HG02981 (cell line): ENCODE results near the gene NOL9.
"Not testable (repeated sequence)": the region's sequence is repeated elsewhere in the genome, so short reads cannot be mapped to it uniquely, and the experiment has no call there.

ENCODE experiments used
- ATAC-seq: cut with Tn5 transposase; IDR thresholded peaks from one replicate; pipeline ENCODE4 v1.9.1; 2021; ENCODE audit warnings: mild to moderate bottlenecking, moderate library complexity; ENCODE audit not compliant: unreplicated experiment

The NOL9 gene

DNA sequence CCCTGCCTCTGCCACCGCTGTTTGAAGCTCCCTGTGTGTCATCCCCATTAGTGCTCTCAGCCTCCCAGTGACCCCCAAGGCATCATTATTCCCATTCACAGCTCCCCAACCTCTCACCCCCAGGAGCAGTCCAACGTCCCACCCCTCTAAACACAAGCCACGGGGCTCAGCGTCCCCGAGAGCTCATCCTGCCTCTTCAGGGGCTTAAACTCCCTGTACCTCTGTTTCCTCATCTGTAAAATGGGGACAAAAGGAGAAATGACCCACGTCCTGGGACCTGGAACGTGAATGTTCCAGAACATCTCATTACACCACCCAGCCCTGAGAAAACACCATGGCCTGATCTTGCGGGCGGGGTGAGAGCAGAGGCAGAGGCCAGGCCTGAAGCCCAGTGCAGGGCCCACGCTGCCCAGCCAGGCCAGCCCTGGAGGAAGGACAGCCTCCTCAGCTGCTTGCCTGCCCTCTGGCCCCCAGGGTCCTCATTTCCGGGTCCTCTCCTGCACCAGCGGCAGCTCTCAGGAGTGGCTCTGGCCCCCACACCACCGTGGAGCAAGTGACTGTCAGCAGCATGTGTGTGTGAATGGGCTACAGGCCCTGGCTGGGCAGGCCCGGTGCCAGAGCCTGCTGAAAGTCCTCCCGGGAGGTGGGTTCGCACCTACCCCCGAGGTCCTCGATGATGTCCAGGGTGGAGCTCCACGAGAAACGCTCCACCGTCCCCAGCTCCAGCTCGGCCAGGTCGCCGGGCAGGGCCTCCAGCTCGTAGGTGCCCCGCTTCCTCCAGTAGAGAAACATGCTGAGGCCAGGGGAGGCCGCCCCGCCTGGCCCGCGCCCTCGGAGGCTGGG lies 48.7 kb downstream of the NOL9 start:
- no peak for ATAC-seq

DNA sequence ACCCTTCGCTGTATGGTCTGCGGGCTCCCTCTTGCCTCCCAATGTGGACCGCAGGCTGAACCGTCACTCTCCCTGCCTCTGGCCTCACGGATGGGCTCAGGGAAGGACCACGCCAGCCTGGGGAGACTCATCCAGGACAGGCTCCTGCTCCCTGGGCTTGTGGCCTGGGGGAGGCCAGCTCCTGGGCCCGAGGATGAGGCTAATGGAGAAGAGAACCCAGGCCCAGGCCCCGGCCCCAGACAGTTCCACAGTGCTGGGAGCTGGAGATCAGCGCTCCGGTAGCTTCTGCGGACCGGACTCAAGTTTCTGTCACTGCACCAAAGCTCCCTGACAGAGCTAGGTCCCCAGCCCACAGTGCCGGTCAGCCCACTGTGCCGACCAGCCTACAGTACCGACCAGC lies 49.4 kb downstream of the NOL9 start:
- no peak for ATAC-seq

DNA sequence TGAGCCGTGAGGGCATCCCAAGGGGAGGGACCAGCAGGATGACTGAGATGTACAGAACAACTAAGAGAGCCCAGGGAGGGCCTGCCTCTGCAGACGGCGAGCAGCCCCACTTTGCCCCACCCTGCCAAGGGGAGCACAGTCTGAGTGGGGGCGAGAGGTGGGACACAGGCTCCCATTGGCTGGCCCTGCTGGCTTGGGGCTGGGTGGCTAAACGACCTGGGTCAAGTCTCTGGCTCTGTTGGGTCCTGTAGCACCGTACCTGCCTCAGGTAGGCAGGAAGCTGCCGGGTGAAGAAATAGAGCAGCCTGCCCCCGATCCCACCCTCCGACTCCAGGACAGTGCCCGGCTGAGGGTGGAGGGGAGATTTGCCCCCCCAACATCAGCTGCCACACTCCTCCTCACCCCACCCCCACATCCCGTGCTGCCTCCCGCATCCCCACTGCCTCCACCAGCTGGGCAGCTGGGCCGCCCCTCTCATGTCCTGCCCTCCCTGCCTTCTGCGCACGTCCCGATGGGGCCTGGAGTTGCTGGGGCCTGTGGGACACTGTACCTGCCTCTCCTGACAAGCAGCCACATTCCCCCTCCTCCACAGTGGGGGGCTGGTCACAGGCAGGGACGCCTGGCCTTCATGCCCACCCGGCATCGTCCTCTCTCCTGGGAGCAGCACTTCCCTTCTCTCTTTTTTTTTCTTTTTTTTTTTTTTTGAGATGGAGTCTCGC lies 50.3 kb downstream of the NOL9 start:
- no peak for ATAC-seq

DNA sequence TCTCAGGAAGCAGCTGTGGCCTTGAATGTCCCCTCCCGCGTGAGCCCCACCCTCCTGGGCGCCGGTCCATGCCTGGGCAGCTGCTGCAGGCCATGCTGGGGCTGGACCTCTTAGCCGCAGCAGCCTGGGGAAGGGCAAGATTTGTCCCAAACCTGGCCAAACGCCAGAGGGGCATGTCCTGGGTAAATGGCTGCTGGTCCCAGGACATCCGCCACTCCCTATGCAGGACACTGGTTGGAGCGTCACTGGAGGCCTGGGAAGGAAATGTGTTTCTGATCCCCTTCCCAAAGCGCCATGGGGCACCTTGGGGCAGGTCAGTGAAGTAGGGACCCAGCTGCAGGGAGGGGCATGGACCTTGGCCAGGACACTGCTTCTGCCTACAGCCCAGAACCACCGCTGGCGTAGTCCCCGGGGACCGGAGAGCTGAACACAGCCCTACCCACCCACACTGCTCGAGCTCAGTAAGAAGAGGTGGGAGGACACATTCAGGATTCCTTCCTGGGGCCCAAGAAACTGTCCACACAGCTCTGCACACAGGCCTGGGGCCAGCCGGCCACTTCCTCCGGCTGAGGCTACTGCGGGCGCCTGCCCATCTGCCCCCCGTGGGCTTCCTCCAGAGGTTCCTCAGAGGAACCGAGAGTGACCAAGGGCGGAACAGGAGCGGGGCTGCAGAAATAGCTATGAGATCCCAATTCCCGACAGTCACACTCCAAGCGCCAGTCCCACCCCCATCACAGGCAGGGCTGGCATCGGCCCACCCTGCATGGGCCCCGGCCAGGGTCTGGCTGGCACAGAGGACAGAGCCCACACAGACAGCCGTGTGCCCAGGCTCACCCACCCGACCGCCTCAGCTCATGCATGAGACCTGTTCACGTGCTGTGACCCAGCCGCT lies 52.1 kb downstream of the NOL9 start:
- ATAC-seq = no peak

DNA sequence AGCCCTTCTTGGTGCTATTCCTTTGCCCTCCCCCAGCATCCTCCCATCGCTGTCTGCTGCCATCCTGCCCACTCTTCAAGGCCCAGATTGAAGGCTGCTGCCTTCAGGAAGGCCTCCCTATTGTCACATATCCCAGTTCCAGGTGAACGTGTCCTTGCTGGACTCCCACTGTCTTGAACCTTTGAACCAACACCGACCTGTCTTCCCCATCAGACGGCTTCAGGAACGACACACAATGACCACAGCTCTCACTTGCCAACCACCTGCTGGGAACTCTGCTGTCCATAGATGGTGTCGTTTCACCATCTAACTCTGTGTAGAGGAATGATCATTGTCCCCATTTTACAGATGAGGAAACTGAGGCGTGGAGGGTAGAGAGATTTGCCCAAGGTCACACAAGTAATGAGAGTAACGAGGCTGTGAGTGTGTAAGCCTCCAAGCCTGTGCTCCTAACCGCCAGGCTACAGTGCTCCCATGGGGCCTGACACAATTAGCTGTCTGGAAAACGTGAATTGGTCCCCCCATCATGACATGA lies 53.0 kb downstream of the NOL9 start:
- no peak for ATAC-seq

DNA sequence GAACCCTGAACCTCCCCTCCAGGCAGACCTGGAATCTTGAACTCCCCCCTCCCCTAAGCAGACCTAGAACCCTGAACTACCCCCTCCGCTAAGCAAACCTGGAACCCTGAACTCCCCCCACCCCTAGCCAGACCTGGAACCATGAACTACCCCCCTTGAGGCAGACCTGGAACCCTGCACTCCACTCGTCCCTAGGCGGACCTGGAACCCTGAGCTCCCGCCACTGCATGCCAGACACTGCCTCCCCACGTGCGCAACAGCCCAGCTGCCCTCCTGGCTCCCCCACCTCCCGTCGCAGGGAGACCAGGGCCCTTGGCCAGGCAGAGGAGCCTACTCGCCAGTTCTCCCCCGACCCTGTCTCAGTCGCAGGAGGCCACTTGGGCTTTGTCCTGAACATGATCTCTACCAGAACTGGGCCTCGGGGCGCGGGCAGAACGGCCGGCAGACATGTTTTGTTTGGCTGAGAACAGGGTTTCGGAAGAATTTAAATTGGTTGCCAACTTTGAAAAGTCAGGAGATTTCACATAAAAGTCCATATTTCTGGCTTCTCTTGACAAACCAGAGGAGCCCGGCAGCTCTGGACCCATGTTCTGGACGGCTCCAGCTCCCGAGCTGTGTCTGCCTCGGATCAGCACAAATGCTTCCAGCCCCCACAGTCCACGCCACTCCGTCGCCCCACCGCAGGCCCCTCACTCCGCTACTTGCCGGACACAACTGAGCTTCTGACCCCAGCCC lies 53.6 kb downstream of the NOL9 start:
- ATAC-seq = no peak

DNA sequence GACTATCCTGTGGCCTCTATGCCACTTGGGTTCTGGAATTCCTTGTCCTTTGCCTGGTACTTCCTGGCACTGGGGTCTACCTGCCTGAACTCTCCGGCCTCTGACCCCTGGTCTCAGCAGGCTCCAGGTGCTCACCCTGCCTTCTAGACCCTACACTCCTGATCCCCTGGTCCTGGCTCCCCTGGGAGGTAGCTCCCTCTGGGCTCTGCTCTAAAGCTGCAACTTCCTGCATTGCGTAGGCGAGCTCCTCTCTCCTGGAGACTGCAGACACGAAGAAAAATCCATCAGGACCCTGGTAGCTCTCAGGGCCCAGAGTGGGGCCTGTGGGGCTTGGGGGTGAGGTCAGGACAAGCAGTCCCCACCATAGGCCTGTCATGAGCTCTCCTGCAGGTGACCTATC lies 55.0 kb downstream of the NOL9 start:
- ATAC-seq = no peak

DNA sequence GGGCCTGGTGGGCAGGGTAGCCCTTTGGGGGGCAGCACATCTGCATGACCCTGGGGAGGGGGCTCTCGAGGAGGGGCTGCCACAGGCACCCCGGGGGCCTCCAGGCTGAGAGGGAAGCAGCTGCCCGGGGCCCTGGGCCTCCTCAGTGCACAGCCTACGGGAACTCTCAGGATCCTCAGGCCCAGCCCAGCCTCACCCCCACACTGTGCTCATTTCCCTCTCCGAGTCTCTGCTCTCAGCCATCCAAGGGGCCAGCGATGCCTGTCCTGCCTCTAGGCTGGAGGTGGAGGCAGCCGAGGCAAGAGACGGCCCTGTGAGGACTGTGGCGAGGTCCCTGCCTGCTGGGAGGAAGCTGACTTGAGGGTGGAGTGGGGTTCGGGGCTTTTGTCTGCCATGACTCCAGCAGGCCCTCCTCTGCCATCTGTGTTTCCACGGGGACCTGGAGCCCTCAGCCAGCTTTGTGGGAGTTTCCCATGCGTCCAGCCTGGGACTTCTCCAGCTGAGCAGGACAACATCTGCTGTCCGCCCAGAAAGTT lies 55.7 kb downstream of the NOL9 start:
- ATAC-seq = no peak

DNA sequence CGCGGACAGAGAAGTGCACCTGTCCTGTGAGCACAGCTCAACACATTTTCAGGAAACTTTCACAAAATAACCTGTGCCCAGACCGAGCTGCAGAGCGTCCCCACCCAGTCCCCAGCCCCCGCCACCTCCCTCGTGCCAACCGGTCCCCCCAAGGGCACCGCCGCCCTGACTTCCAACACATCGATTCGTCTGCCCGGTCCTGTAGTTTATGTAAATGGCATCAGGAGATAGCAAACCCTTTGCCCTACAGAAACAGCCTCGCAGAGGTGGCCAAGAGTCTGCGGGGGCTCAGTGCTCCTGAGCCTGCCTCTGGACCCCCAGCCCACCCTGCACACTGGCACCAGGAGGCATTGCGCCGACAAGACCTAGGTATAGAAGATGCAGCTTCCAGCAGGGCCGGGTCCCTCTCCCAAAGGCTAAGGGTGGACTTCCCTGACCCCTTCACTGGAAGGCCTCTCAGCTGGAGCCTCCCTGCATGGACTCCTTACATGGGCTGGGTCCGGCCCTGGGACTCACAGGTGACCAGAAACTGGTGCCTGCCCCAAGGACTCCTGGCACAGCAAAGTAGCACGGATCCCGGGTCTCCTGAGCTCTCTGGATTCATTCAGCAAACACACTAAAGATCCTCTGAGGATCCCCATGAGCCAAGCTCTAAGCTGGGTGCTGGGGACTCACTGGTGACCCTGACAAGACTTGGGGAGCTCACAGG lies 56.3 kb downstream of the NOL9 start:
- no peak for ATAC-seq

DNA sequence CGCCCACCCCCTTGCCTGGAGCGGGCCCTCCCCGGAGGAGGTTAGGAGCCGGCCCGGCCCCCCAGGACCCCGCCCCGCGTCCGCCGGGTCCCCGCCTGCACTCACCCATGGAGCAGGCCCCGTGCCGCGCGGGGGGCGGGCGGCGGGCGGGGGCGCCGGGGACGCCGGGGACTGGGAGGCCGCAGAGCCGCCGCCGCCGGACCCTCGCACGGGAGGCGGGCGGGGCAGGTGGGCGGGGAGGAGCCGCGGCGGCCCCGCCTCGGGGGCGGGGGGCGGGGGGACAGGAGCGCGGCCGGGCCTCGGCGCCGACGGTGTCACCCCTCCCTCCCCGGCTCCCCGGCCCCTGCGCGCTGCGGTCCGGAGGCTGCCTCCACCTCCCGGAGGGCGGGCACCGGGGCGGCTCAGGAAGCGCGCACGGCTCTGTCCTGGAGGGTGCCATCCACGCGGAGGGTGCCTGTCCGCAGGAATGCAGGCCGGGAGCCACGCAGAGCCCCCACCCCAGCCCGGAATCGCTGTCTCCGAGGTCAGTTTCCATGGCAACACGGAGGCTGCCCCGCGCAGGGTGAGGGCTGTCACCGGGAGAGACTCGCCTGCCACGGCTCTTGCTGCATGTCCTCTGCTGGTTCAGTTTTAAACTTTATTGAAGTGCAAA lies 57.0 kb downstream of the NOL9 start:
- no peak for ATAC-seq

DNA sequence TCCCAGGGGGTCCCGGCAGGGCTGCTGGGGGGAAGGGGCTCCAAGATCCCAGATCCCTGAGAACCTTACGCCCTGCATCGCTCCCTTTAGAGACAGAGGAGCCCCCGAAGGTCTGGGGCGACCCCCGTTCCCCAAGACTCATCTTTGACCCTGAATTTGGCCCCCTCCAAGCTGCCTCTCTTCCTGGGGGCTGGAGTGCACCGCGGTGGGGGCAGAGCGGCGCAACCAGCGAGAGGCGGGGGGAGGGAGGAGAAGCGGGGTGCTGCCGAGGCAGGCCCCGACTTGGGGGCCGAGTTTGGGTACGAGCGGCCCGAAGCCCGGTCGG lies 57.5 kb downstream of the NOL9 start:
- no peak for ATAC-seq

DNA sequence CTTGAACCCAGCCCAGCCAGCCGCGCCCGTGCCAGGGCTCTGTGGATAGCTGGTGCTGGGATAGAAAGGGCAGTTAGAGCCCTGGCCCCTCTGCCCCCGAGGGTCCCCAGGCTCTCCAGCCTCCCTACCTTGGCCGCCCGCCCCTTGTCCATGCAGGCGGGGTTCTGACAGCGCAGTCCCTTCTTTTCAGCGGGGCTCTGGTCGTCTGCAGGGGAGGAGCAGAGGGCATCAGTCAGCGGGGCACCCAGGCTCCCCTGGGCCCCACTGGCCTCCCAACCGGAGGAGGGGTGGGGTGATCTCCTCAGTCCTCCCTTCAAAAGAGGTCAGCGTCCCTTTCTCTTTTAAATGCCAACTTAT lies 58.0 kb downstream of the NOL9 start:
- no peak for ATAC-seq

DNA sequence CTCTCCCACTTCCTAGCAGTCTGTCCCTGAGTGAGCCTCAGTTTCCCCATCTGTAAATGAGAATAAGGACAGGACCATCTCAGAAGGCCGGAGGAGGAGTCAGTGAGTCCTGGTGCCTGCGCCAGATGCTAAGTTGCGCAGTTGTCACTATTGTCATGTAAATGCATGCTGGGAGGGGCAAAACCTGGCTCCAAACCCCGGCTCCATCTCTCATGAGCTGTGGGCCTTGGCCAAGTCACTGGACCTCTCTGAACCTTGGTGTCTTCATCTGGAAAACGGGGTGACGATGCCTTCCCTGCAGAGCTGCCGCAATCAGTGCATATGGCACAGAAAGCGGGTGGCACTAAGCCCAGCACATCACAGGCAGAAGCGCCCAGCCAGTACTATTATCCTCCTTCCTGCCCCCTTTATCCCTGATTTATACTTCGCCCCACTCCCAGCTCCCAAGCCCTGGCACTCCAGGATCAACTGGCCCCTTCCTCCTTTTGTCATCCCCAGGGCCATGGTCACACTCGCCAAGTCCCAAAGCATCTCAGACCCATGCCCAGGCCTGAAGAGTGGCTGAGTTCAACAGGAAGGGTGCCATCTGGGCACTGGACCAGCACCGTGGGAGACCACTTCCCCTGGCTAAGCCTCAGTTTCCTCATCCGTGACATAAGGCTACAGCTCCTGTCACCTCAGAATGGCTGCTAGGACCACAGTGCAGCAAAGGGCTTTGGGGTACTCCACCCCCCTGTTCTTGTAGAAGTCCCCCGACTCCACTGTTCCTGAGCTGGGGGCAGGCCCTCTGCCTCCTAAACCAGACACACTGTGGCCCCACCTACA lies 58.6 kb downstream of the NOL9 start:
- no peak for ATAC-seq

DNA sequence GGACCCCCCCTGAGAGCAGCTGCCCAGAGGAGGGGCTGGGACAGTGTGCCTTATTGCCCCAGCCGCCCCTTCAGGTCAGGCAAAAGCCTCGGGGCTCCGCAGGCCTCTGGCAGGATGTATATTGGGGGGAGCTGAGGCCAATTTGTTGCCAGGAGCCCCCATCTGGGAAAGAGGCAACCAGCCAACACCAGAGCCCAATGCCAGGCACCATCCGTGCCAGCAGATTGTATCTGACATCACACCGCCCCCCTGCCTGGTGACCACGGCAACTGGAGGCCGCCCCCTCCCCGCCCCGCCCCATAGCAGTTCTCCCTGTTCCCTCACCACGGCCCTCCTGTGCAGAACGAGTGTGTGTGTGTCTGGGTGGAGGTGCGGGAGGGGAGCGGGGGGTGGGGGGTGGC lies 59.3 kb downstream of the NOL9 start:
- no peak for ATAC-seq

DNA sequence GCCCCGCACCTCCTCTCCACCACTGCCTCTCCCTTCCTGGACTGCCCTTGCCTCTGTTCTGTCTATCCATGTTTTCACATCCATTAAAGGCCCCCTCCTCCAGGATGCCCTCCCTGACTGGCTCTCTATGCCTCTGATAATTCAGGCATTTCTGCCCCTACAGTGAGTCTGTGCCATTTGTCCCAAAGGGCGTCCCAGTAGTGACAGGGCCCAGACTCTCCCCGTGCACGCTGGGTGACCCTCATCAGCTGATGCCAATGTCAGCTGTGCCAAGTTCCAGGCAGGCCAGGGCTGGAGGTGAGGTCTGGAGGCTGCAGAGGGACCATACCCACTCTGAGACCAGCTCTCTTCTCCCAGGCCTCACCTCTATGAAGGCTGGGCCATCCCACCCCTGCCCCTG lies 59.7 kb downstream of the NOL9 start:
- ATAC-seq = no peak

DNA sequence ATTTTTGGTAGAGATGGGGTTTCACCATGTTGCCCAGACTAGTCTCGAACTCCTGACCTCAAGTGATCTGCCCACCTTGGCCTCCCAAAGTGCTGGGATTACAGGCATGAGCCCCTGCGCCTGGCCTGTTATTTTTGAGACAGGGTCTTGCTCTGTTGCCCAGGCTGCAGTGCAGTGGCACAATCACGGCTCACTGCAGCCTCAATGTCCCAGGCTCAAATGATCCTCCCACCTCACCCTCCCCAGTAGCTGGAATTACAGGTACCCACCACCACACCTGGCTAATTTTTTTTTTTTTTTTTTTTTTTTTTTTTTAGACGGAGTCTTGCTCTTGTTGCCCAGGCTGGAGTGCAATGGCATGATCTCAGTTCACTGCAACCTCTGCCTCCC lies 60.5 kb downstream of the NOL9 start:
- ATAC-seq = not testable (repeated sequence)

DNA sequence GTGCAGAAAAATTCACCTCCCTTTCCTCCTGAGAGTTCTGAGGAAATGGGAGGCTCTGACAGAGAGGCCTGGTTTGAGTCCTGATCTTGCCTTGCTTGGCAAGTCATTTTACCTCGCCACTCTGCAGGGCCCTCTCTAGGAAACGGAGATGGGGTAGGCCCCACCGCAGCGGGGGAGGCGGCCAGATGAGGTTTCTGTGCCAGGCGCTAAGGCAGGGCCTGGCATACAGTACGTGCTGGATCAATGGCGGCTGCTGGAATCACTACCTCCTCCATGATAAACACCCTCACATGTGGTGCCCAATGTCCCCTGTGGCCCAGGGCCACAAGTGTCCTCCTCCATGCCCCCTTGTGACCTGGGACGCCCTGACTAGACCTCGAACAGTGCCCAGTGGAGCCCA lies 62.3 kb downstream of the NOL9 start:
- no peak for ATAC-seq

DNA sequence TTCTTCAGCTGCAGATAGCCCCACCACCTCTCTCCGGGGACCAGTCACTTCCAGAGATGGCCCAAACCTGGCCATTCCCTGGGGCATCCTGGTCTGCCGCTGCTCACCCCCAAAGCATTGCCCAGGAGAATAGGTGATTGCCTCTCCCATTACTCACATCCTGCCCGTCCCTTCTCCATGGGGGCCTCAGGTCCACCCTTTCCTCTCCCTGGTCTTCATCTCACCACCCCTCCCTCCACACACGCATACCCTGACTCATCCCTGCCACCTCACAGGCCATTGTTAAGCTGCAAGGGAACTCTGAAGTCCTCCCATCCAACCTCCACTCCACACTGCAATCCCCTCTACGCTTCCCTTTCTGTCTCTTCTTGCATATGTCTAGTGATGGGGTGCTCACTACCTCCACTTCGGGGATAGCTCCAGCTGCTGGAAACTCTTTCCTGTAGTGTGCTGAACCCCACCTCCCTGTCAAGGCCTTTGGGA lies 62.8 kb downstream of the NOL9 start, which contains the start of gene PLEKHG5:
Gene PLEKHG5, minus strand, starts transcription at position 188 of the 483 bp plus-strand sequence. CDS start 14,096 bp downstream, outside the sequence.
- no peak for ATAC-seq
